ENCODE measurements around the gene PRDM7.
"Not testable (repeated sequence)": the region's sequence is repeated elsewhere in the genome, so short reads cannot be mapped to it uniquely, and the experiment has no call there.

Gene PRDM7

GRCh38 chr16:90070440-90070839 lies 6.7 kb downstream of the PRDM7 start:
- no peak for DNase-seq

GRCh38 chr16:90061437-90061836 lies 15.7 kb downstream of the PRDM7 start:
- no peak for DNase-seq

DNA sequence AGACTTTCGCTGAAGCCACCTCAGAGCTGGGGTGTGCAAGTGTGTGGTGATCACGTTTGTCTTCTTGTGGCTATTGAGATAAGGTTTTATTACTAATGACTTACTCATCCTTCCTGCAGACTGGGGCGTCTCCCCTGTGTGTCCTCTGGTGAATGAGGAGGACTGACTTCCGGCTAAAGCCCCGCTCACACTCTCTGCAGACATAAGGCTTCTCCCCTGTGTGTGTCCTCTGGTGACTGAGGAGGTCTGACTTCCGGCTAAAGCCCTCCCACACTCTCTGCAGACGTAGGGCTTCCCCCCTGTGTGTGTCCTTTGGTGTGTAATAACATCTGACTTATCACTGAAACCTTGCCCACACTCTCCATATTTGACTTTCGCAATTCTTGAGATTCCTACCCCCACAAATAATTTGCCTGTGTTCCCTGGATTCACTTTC lies 19.4 kb downstream of the PRDM7 start:
- DNase-seq, result no peak

GRCh38 chr16:90056521-90056920 lies 20.6 kb downstream of the PRDM7 start:
- not testable (repeated sequence) for DNase-seq

GRCh38 chr16:90055371-90055770 lies 21.8 kb downstream of the PRDM7 start:
- DNase-seq, result no peak

DNA sequence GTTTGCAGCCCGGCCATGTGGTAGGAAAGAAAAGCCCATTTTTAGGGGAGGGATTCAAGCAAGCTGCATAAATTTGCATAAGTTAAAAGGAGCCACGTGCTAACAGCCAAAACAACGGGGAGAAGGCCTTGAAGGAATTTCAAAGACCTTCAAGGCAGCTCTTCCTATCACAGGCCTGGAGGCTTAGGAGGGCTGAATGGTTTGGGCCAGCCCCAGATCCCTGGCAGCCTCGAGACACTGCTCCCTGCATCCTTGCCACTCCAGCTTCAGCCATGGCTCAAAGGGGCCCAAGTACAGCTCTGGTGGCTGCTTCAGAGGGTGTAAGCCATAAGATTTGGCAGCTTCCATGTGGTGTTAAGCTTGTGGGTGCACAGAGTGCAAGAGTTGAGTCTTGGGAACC lies 22.6 kb downstream of the PRDM7 start:
- DNase-seq, result no peak

DNA sequence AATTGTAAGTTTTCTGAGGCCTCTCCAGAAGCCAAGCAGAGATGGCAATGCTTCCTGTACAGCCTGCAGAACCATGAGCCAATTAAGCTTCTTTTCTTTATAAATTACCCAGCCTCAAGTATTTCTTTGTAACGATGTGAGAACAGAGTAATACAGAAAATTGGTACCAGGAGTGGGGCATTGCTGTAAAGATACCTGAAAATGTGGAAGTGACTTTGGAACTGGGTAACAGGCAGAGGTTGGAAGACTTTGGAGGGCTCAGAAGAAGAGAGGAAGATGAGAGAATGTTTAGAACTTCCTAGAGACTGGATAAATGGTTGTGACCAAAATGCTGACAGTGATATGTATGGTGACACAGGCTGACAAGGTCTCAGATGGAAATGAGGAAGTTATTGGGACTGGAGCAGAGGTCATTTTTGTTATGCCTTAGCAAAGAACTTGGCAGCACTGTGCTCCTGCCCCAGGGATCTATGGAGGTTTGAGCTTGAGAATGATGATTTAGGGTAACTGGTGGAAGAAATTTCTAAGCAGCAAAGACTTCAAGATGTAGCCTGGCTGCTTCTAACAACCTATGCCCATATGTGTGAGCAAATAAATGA lies 23.1 kb downstream of the PRDM7 start:
- DNase-seq, result no peak

DNA sequence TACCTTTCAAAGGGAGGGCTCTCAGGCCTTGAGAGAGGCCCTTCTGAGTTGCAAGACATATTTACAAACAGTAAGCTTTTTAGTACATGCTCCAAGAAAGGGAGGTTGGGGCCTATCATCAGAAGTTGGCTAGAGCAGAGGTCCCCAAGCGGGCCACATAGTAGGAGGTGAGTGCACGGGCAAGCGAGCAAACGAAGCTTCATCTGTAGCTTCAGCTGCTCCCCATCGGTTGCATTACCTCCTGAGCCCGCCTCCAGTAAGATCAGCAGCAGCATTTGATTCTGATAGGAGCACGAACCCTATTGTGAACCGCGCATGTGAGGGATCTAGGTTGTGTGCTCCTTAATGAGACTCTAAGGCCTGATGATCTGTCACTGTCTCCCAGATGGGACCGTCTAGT lies 26.2 kb downstream of the PRDM7 start:
- DNase-seq, result no peak

- DNase-seq, result no peak
Measured at GRCh38 chr16:90048737-90049330, 28.3 kb downstream of the PRDM7 start.

DNA sequence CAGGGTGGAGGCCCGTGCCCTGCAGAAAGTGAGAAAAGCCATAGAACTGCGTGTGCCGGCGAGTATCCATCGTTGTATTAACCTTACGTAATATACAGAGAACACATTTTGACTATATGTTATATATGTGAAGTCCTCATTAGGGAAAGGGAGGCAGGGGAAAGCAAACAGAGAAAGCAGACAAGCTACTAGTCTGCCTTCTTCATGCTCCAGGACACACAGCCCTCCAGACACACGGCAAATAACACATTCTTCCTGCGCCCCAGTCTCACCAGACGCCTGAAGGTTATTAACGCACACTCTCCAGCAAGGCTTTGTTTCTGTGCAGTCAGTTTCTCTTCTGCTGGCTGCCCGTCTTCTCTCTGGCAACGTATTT lies 28.8 kb downstream of the PRDM7 start:
- DNase-seq, result no peak

DNA sequence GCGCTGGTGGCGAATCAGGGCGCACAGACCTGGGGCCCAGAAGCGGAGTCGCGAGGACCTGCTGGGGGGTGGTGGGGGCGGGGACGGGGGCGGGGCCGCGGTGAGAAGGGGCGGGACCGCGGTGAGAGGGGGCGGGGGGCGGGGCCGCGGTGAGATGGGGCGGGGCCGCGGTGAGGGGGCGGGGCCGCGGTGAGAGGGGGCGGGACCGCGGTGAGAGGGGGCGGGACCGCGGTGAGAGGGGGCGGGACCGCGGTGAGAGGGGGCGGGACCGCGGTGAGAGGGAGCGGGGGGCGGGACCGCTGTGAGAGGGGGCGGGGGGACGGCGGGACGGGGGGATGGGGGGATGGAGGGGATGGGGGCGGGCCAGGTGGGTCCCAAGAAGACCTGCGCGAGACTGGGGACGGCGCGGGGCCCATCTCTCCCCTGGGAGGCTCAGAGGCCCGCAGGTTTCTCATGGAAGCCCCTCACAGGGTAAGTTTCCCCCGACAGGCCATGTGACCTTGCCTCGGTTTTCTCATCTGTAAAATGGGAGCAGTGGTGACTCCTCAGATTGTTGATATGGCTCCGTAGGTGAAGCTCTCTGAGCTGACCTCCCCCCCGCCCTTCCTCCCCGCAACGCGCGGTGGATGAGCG lies 29.3 kb downstream of the PRDM7 start:
- peak; percentile 24 for DNase-seq

- no peak for DNase-seq
Measured at GRCh38 chr16:90046971-90047713, 30.0 kb downstream of the PRDM7 start.

DNA sequence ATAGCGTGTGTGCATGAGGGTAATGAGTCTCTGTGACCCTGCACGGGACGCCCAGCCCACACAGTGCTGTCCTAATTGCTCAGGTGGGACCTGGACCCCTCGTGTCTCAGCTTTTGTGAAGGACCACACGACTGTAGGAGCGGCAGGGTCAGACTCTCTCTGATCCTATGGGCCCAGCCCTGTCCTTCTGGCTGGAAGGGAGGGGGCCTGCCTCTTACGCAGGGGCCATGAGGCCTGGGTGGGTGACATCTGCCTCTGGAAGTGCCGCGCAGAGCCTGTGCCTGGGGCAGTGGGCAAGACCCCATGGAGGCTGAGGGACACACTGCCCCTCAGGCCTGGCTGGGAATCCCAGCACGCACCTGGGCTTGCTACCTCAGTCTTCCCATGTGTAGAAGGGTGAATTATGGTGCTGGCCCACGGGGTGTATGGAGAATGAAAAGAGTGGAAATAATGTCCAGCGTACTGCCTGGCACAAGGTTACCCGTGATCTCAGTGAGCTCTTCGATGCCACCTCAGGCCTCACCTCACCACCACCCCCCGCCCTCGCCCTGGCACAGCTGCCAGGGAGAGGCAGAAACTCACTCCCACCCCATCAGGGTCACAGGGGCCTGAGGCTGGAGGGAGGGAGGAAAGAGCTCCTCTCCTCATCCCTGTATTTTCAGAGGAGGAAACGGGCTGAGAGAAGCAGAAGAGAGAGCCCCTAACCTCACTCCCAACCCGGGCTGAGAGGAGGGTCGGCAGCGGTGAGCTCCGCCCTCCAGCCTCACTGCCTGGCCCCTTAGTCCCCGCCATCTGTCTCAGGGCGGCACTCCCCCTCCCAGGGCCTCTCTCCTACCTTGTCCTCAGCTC lies 30.8 kb downstream of the PRDM7 start:
- no peak for DNase-seq

DNA sequence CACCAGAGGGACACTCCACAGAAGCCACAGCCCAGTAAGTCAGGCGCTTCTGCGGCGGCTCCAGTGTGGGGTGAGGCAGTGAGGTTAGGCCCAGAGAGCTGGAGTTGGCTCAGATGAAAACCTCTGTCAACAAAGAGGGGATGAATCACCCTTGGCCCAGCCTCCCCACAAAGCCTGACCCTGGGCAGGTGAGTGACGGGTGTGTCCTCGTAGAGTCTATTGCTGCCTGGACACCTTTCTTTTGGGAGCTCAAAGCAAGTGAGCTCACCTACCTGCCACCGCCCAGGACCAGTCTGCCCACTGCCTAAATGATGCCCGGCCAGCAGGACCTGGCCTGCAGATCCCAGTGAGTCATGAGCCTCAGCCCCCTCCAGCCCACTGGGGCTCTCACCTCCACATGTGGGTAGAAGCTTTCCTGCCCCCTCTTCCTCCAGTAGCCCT lies 33.0 kb downstream of the PRDM7 start:
- DNase-seq, result no peak

GRCh38 chr16:90043526-90043925 lies 33.6 kb downstream of the PRDM7 start:
- DNase-seq, result no peak

- DNase-seq, result no peak
Measured at GRCh38 chr16:90042946-90043514, 34.1 kb downstream of the PRDM7 start.

GRCh38 chr16:90041896-90042473 lies 35.1 kb downstream of the PRDM7 start:
- DNase-seq, result no peak

DNA sequence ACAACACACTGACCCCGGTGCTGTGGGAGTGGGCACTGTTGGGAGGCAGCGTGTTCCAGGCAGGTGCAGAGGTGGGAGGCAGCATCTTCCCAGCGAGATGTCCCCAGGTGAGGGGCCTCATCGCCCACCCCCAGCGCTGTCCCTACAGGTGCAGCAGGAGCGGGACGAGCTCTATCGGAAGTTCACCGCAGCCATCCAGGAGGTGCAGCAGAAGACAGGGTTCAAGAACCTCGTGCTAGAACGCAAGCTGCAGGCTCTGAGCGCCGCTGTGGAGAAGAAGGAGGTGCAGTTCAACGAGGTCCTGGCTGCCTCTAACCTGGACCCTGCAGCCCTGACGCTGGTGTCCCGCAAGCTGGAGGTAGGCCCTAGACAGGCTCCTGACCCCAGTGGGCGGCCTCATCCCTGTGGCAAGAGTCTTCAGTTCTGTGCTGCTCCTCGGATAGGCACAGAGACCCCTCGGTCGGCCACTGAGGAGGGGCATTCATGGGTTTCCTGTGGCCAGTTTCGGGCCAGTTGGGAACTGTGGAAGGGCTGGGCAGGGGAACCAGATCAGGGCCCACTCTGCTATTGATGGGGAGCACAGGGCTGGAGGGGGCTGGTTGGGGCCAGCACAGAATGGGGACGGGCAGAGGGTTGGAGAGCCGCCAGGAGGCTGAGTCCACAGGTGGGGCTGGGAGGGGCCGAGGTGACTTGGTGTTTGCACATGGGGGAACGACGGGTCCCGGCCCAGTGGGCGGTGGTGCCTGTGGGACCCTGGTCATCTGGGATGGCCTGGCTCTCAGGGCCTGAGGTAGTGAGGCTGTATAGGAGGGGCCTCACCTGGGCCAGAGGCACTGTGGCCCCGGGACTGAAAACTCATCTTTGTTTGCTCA lies 36.7 kb downstream of the PRDM7 start:
- no peak for DNase-seq

- DNase-seq, result no peak
Measured at GRCh38 chr16:90037276-90037675, 39.9 kb downstream of the PRDM7 start.

DNA sequence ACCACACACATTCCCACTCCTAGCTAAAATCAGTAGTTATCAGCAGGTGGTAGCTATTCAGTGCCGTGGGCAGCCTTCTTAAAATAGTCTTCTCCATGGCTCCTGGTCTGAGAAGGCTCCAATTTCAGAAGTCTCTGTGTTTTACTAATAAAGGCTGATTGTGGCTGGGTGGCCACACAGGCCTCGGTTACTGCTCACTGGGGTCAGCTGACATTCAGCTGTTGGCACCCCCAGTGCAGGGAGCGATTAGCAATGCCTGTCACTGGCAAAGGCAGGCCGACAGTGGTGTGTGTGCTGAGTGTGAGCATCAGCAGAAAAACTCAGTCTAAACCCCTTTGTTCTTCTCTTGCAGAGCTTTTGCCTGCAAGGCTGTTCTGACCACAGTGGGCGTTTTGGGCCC lies 41.2 kb downstream of the PRDM7 start:
- no peak for DNase-seq

DNA sequence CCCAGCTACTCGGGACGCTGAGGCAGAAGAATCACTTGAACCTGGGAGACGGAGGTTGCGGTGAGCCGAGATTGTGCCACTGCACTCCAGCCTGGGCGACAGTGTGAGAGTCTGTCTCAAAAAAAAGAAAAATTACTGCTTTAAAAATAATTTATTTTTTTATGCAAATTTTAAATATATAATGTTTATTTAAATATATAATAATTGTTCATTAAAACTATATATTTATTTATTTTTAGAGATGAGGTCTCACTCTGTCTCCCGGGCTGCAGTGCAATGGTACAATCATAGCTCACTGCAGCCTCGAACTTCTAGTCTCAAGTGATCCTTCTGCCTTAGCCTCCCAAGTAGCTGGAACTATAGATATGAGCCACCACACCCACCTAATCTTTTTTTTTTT lies 42.6 kb downstream of the PRDM7 start:
- DNase-seq, result no peak
